Breast epithelium (tissue), 3 donors: ENCODE data around the gene NPIPB12.
"Not testable (repeated sequence)": the region's sequence is repeated elsewhere in the genome, so short reads cannot be mapped to it uniquely, and the experiment has no call there.

Experiments used
- POLR2A ChIP-seq: fragments of 450-650 bp; IDR thresholded peaks from one replicate; pipeline ENCODE4 v1.6.1; 2016; ENCODE audit warnings: antibody characterized with exemption, mild to moderate bottlenecking, moderate library complexity
- POLR2AphosphoS5 ChIP-seq, 3 donors: sonication (generic); formaldehyde crosslinking; IDR thresholded peaks; one replicate each; pipeline ENCODE4 v1.6.1; 2017; ENCODE audit warnings: antibody characterized with exemption in 3 of 3
- TF ChIP-seq, protein P1 (sequence below), 3 donors: fragments of 450-650 bp; IDR thresholded peaks; one replicate each; pipeline ENCODE4 v1.5.1; 2016 to 2017; ENCODE audit warnings: antibody characterized with exemption in 3 of 3, mild to moderate bottlenecking in 3 of 3, moderate library complexity in 3 of 3

DNA sequence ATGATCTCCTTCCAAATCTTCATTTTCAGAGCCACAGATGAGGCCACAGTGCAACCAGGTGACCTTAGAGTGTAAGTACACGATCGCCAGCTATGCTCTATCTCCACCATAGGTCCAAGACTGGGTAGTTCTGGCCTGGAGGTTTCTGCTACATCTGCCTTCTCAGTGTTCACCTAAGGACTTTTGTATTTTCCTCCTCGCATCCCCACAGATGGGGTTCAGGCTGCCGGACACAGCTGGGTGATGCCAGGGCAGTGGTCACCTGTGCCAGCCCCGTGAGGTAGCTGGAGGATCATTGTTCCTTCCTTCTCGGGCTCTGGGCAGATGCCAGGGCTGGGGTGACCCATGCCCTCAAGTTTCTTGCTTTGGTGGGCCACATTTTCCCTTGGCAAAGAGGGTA, at the start of gene NPIPB12:
- not testable (repeated sequence) for TF ChIP-seq POLR2A; POLR2AphosphoS5 (IDR thresholded peaks at IDR 0.05)
- TF ChIP-seq, protein P1, sequence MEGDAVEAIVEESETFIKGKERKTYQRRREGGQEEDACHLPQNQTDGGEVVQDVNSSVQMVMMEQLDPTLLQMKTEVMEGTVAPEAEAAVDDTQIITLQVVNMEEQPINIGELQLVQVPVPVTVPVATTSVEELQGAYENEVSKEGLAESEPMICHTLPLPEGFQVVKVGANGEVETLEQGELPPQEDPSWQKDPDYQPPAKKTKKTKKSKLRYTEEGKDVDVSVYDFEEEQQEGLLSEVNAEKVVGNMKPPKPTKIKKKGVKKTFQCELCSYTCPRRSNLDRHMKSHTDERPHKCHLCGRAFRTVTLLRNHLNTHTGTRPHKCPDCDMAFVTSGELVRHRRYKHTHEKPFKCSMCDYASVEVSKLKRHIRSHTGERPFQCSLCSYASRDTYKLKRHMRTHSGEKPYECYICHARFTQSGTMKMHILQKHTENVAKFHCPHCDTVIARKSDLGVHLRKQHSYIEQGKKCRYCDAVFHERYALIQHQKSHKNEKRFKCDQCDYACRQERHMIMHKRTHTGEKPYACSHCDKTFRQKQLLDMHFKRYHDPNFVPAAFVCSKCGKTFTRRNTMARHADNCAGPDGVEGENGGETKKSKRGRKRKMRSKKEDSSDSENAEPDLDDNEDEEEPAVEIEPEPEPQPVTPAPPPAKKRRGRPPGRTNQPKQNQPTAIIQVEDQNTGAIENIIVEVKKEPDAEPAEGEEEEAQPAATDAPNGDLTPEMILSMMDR (IDR thresholded peaks at IDR 0.05), result not testable (repeated sequence)
